ENCODE measurements around the gene TUBB1.

The TUBB1 gene

DNA sequence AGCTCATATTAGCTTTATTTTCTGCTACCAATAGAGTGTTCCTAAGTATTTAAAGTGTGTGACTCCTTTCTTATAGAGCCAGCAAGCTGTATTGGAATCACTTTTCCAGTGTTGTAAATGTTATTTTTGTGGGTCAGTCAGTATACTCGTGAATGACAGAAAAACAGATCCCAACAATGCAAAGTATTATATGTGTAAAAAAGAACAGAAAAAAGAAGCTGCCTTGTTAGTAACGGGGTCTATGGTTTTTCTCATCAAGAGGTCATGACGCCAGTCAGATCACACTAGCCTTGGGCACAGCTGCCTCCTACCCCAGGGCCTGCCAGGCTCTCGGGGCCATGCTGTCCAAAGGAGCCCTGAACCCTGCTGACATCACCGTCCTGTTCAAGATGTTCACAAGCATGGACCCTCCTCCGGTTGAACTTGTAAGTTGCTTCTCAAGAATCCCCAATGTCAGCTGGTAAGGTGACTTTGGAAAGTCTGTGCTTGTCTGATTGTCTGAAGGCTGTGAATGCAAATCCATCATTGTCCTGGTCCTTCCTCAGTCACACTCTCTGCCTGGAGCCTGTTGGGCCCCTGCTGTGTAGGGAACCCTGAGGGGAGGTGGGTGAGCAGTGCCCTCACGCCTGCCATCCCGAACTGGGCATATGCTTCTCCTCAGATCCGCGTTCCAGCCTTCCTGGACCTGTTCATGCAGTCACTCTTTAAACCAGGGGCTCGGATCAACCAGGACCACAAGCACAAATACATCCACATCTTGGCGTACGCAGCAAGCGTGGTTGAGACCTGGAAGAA is 28.4 kb upstream of the TUBB1 start:
- DNase-seq = no peak

DNA sequence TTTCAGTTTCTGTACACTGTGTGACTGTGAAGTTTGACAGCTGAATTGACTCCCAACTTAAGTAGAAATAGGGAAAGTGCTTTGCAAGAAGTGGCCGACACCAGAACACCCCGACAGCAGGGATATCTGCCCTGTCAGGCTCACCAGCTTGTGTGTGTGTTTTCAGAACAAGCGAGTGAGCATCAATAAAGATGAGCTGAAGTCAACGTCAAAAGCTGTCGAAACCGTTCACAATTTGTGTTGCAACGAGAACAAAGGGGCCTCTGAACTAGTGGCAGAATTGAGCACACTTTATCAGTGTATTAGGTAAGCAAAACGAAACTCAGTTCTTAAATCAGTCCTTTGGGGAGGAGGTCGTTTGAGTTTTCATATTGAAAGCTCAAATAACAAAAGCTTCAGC is 27.5 kb upstream of the TUBB1 start:
- DNase-seq = no peak

DNA sequence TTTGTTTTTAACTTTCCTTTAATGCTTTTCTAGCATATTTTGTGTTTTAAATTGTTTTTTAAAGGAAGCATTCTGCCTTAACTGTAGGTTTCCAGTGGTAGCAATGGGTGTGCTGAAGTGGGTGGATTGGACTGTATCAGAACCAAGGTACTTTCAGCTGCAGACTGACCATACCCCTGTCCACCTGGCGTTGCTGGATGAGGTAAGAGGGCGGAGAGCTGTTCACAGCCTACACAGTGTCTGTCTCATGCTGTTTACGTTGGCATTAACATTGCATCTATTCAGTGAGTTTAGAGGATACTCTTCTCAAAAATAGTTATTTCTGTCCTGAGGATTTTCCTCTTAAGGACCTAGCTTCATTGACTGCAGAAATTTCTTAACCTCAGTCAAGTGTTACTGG is 26.3 kb upstream of the TUBB1 start:
- no peak for DNase-seq

DNA sequence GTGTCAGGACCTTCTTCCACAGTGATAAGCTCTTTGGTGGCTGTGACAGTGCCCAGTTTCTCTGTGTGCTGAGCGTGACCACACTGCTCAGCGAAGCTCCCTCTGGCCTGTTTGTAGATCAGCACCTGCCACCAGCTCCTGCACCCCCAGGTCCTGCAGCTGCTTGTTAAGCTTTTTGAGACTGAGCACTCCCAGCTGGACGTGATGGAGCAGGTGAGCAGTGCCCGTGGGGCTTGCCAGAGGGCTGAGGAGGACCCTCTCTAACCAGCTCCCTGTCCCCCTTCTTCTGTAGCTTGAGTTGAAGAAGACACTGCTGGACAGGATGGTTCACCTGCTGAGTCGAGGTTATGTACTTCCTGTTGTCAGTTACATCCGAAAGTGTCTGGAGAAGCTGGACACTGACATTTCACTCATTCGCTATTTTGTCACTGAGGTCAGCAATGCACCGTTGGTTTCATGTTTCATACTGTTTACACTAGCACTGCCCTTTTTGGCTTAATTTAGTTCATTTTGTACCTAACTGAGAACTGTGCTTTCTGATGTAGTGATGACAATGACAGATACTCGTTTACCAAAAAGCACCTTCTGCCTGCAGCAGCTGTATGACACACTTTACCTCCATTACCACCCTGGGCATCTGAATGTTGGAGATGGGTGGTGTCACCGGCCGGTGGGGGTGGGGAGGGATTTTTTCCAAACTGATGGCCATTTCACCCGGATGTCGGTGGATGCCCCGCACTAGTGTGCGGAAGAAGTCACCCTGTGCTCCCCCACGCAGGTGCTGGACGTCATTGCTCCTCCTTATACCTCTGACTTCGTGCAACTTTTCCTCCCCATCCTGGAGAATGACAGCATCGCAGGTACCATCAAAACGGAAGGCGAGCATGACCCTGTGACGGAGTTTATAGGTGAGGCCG is 25.6 kb upstream of the TUBB1 start:
- no peak for DNase-seq

DNA sequence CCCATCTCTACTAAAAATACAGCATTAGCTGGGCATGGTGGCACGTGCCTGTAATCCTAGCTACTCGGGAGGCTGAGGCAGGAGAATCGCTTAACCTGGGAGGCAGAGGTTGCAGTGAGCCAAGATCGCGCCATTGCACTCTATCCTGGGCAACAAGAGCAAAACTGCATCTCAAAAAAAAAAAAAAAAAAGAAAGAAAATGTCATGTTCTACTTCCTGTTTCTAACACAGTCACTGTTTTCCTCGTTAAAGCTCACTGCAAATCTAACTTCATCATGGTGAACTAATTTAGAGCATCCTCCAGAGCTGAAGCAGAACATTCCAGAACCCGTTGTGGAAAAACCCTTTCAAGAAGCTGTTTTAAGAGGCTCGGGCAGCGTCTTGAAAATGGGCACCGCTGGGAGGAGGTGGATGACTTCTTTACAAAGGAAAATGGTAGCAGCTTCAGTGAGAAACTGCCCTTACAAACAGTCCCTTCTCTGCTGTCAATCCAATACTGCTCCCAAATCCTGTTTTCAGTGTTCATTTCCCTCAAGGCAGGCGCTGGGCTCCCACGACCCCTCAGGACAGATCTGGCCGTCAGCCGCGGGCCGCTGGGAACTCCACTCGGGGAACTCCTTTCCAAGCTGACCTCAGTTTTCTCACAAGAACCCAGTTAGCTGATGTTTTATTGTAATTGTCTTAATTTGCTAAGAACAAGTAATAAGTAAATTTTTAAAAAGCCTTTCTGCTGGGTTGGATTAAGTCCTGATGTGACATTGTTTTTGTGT is 24.7 kb upstream of the TUBB1 start:
- no peak for DNase-seq

DNA sequence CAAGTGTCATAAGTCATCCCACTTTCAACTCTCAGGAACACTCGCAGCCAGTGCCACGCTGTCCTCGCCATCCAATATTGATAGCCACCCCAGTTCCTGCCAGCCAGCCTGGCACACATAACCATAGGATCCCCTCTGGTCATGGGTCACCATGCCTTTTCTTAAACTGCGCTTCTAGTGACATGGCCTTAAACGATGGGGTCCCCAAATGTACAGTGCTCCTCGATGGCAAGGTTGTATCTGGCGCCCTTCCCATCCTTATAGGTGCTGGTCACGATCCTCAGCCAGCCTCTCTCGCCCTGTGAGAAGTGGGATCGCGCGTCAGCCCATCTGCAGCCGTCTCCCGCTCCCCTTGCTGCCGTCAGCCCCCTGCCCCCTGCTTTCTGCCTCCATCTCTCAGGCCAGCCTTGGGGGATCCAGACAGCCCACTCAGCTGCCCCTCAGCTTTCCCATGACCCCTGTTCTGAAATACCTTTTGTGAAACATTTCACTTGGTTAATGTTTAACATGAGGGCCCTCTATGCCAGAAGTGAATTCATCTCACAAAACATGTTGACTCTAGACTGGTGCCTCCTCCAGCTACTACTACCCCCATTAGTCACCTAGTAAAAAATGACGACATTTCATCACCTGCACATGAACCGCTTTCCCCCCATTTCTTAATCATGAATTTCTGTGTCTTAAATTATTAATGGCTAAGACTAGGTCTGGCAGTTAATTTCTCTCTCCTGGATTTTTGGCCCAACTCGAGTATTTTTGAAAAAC is 23.6 kb upstream of the TUBB1 start:
- no peak for DNase-seq

DNA sequence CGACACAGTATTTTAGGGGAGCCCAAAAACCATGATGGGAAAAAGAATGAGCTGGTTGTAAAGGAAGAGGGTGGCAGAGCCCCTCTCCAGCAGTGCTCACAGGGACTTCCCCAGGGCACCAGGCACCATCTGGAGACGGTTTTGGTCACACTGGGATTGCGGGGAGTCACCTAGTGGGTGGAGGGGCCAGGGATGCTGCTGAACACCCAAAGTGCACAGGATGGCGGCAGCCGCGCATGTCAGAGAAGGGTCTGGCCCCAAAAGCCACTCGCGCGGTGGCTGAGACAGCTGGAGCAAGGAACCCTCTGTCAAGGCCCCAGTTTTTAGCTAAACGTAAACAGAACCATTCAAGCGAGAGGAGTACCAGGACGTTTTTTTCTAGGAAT is 23.0 kb upstream of the TUBB1 start:
- DNase-seq = no peak

DNA sequence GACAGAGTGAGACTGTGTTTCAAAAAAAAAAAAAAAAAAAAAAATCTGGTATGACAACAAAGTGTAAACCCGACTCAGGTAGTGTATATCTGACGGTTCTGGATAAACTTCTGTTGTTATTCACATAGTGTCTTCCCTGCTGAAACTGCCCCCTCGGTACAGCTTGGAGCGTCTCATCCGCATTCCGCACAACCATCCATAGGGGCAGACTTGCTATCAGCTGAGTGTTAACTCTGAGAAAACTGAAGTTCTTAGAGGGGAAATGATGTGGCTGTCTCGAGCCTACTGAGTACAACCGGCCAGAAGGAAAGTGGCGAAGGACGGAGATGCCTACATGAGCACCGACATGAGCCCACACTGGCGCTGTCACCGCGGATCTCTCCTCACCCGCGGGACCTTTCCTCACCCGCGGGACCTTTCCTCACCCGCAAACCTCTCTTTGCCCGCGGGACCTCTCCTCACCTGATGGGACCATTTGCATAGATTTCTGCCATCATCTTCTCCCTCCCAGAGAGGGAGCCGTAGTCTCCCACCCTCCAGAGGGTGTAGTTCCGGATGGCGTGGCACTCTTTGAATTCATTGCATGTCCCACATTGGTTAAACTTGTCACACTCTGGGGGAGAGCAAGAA is 22.0 kb upstream of the TUBB1 start:
- DNase-seq = no peak

DNA sequence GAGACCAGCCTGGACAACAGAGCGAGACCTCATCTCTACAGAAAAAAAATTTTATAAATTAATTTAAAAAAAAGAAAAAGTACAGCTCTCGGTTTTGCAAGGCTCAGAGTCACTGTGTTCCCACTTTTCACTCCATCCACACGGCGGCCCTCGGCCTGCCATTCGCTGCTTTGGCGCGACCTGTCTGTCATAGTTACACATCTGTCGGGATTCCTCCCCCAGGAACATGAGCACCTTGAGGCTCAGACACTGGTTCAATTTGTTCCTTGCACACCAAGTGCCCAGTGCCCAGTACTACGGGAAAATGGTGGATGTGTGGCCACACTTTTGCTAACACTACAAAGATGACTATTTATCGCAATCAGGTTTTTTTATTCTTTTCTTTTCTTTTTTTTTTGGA is 20.6 kb upstream of the TUBB1 start:
- DNase-seq = no peak

DNA sequence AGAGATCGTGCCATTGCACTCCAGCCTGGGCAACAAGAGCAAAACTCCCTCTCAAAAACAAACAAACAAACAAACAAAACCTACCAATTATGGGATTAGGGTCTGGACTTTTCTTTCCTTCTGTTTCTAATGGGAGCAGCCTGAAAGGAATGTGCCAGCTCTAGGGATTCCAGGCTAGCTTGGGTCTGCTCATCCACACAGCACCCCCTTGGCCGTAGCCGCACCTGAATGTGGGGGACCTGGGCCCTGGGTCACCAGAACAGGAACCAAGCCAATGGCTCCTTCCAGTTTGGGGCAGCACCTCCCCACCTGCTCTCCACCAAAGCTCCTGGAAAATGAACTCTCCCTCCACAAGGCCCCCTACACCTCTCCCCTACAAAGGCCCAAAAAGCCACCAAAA is 18.9 kb upstream of the TUBB1 start:
- no peak for DNase-seq

DNA sequence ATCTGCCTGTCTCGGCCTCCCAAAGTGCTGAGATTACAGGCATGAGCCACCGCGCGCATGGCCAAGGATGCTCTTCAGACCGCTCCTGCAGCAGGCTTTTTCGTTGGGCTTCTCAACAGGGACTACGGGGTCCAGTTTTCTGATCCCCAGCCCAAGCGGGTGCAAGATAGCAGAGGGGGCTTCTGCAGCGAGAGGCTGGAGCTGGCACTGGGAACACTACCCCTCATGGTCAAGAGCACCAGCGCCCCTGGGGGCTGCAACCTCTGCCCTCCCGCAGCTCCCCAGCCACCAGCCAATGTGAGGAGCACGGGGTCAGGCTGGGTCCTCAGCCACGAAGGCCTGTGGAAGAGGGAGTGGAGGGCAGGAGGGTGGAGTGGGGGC is 18.2 kb upstream of the TUBB1 start:
- no peak for DNase-seq

DNA sequence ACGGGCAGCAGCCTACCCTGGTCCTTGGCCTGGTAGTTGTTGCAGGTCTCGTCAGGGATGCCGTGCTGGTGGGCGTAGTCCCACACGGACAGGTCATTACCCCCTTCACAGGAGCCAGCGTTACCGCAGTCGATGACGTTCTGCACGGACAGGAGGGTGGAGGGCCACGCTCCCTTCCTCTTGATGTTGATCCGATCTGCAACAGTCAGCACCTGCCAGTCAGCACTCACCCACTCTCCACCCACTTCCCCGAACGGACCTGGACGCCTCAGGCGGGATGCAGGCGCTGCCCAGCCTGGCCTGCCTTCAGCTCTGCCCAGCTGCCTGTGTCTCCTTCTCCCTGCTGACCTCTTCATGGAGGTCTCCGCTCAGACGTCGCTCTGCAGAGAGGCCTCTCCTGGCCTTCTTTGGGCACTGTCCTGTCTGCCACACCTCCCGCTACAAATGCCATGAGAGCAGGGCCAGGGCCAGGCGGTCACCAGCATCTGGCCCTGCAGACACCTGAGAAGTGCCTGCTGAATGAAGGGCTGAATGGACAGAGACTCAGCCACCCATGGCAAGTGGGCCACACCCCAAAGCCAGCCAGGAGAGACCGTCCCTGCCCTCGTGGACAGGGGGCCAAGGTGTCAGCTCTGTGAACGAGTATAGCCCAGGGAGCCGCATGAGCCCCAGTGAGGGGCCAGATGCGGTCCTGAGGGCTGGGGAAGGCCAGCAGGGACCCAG is 17.6 kb upstream of the TUBB1 start:
- no peak for DNase-seq

DNA sequence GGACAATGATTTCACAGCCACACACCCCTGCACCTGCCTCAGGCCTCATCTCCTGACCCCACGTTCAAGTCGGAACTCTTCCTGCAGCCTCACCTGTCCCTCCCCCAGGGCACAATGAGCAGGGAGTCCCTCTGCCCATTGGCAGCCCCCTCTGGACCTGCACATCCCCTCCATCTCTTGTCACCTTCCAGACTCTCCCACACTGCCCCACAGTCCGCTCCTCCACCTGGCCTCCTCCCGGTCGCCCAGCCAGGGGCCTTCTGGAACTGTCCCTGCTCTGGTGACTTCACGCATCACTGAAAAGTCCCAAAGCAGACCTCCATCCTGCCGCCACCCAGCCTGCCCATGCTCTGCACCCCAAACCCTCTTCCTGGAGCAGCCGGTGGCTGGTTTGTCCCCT is 16.8 kb upstream of the TUBB1 start:
- no peak for DNase-seq

DNA sequence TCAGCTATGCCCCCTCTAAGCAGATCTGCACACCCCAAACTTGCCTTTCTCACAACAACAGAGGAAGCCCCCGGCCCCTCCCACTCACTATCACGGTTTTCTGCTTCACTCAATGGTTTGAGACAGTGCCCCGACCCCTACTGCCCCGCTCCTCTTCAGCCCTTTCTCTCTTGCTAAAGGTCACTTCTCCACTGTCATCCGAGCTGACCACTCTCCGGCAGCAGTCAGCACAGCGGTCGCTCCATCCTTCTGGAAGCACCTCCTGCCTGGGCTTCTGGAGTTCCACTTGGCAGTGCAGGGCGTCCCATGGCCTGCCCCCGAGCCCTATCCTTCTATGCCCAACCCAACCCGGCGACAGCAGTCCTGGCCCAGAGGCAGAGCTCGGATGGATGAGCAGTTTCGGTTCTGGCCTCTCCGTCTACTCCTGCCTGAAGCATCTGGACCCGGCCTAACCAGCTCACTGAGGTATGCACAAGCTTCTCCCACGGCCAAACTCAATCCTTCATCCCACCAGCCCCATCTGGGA is 16.3 kb upstream of the TUBB1 start:
- DNase-seq = no peak

DNA sequence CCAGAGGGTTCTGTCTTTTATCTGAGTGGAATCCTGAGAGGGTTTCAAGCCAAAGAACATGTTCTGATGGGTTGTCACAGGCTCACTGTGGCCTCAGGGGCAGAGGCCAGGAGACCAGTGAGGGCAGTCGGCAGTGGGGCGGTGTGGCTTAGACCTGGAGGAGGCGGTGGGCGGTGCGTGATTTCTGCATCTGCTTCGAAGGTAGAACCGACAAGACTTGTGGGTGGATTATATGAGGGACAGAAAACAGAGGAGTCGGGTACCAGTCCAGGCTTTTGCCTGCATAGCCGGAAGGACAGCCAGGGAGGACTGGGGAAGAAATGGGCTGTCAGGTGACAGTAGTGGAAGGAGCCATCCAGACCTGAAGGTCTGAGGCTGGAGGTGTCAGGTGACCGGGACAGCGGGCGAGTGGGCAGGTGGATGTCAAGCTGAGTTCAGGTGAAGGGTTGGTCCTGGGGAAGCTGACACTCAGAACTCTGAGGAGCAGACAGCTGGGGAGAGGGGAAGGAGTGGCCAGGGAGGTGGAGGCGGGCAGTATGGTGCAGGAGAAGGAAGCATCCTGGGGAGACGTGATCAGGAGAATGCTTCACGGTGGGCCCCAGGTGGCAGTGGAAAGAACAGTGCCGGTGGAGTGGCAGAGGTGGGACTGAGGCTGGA is 15.3 kb upstream of the TUBB1 start:
- no peak for DNase-seq

DNA sequence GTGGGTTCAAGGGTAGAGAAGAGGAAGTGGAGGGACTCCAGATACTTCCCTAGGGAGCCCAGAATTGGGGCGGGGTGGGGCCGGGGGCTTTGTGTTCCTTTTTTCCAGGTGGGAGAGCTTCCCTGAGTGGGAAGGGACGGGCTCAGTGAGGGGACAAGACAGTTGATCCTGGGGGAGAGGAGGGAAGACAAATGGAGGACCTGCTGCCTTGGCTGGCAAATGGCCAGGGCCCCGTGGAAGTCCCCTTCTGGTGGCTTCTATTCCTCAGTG is 14.8 kb upstream of the TUBB1 start:
- DNase-seq = peak; percentile 25

DNA sequence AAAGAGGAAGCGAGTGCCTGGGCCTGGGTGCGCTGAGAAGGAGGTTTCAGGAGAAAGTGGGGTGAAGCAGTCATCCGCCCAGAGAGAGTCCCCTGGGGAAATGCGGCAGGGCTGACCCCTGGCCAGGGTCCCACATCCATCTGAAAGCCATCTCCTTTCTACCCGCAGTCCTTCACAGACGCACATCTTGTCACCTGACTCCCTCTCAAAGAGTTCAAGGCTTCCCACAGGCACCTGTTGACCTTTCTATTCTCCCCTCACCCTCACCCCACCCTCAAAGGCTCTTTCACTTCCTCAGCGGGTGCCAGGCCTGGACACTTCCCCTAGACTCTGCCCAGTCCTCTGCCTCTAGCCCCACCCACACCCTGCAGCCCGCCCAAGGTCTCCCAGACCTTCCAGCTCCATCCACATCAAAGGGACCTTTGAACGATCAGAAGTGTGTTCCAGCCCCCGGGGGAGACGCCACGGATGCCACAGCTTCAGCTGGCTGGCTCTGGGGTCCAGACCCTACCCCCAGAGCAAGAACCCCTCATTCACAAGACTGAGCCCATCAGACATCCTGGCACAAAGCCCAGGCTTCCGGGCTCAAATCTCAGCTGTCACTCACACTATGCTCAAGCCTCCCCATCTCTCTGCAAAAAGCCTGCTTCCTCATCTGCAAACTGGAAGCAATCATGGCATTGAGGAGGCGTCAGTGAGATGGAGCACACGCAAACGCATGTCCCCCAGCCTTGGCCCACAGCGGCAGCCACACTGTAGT is 14.3 kb upstream of the TUBB1 start:
- DNase-seq = peak; percentile 55

DNA sequence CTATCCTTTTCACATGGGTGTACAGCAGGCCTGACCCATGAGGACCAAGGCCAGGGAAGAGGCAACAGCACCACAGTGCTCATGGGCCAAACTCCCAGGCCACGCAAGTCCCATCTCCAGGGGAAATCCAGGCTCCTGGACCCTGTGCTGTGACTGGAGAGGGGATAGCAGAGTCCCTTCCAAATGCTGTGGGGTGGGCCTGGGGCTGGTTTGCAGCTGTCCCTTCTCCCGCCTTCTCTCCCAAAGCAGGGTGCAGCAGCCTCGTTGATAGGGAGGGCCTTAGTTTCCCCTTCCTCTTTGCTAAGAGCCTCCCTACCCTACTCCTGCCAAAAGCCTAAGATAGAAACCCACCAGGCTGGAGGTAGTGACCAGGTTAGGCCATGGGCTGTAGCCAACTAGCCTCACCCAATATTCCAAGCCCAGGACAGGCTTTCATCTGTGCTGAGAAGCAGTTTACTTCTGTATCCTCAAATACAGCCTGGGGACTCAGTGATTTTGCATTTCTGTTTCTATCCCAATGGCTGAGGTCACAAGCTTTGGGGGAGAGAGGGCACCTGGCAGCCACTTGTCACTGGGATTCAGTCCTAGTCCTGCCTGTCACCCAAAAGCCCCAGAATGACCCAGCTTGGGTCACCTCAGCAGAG is 13.6 kb upstream of the TUBB1 start:
- no peak for DNase-seq

DNA sequence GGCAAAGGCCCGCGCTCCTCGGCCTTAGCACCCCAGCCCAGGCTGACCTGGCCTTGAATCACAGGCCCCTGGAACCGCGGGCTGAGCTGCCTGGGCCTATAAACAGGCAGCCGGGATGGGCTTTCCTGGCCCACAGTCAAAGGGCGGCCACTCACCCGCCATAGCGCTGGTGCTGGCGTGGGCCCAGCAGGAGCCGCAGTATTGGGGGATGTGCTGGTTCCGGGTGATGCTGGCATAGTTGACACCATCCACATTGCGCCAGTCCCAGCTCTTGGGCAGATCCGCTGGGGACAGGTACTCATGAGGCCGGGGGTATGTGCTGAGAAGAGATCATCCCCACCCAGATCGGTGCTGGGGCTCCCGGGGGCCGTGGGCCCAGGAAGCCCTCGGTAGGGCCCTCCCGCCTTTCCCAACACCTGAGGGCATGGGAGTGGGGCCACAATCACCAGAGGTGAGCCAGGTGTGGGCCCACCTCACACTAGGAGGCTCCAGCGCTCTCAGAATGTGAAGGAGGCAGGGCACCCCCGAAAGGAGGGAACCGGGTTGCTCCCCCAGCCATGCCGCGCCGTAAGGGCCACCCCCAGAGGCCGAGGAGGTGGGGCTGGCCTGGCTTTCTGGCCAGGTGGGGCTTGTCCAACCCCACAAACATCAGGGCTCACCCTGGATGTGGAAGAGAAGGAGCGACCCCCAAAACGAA is 12.9 kb upstream of the TUBB1 start:
- no peak for DNase-seq
